Choroid plexus epithelial cell (primary cell): ENCODE data around the gene ETV6.

ENCODE experiments used
- DNase-seq: peaks from one replicate; pipeline ENCODE4 v3.0.0-alpha.2; 2010; ENCODE audit warnings: low read depth
- H3K4me3 ChIP-seq: 2 replicates; pipeline ENCODE4 v1.5.1; 2011; ENCODE audit warnings: low read depth, mild to moderate bottlenecking, control low read depth, low read length, moderate library complexity
- CTCF ChIP-seq: conservative IDR thresholded peaks from 2 replicates; pipeline ENCODE4 v1.5.1; 2011; ENCODE audit warnings: low read depth, mild to moderate bottlenecking, control low read depth, inconsistent platforms, low read length, moderate library complexity

Gene ETV6

GRCh38 chr12:11798006-11798708 lies 148.7 kb downstream of the ETV6 start:
- no peak overlapping the region for H3K4me3 ChIP-seq
- DNase-seq, result peak; percentile 20
- no peak for TF ChIP-seq CTCF

GRCh38 chr12:11798856-11799501 lies 149.5 kb downstream of the ETV6 start:
- peak; percentile 93 for DNase-seq
- H3K4me3 ChIP-seq, result no peak overlapping the region
- TF ChIP-seq CTCF, result no peak

- no peak for TF ChIP-seq CTCF
- DNase-seq, result no peak
- H3K4me3 ChIP-seq, result no peak overlapping the region
Measured at GRCh38 chr12:11799502-11799873, 150.0 kb downstream of the ETV6 start.

- no peak for TF ChIP-seq CTCF
- no peak overlapping the region for H3K4me3 ChIP-seq
- no peak for DNase-seq
Measured at GRCh38 chr12:11801643-11802042, 152.2 kb downstream of the ETV6 start.

GRCh38 chr12:11804130-11804529 lies 154.7 kb downstream of the ETV6 start:
- no peak overlapping the region for H3K4me3 ChIP-seq
- no peak for DNase-seq
- TF ChIP-seq CTCF, result no peak

GRCh38 chr12:11805043-11805442 lies 155.6 kb downstream of the ETV6 start:
- H3K4me3 ChIP-seq, result no peak overlapping the region
- DNase-seq, result no peak
- TF ChIP-seq CTCF, result peak; percentile 48

- H3K4me3 ChIP-seq, result no peak overlapping the region
- no peak for TF ChIP-seq CTCF
- DNase-seq, result no peak
Measured at GRCh38 chr12:11805680-11806079, 156.2 kb downstream of the ETV6 start.
